GM19395 (cell line): ENCODE data around the gene PER1.
"Not testable (repeated sequence)": the region's sequence is repeated elsewhere in the genome, so short reads cannot be mapped to it uniquely, and the experiment has no call there.

ENCODE experiments used
- ATAC-seq: cut with Tn5 transposase; IDR thresholded peaks from one replicate; pipeline ENCODE4 v1.9.1; 2021; ENCODE audit warnings: mild to moderate bottlenecking, moderate library complexity; ENCODE audit not compliant: unreplicated experiment

PER1 gene

GRCh38 chr17:8173056-8173870 lies 21.1 kb upstream of the PER1 start:
- peak; percentile 81 for ATAC-seq

GRCh38 chr17:8170186-8170585 lies 18.0 kb upstream of the PER1 start:
- ATAC-seq = not testable (repeated sequence)

GRCh38 chr17:8167526-8167925 lies 15.3 kb upstream of the PER1 start:
- ATAC-seq = no peak

GRCh38 chr17:8166731-8167130 lies 14.5 kb upstream of the PER1 start:
- no peak for ATAC-seq

- no peak for ATAC-seq
Measured at GRCh38 chr17:8164815-8165131, 12.6 kb upstream of the PER1 start.

- ATAC-seq = no peak
Measured at GRCh38 chr17:8163978-8164814, 12.0 kb upstream of the PER1 start.

GRCh38 chr17:8162997-8163977 lies 11.1 kb upstream of the PER1 start:
- no peak for ATAC-seq

GRCh38 chr17:8162233-8162996 lies 10.2 kb upstream of the PER1 start, which contains the start of gene VAMP2:
Gene VAMP2 (minus strand): TSS chr17:8162948. CDS start chr17:8162879, 69 bp downstream.
- no peak for ATAC-seq

GRCh38 chr17:8161289-8162232 lies 9.4 kb upstream of the PER1 start:
- ATAC-seq = no peak

- ATAC-seq = no peak
Measured at GRCh38 chr17:8160741-8161221, 8.6 kb upstream of the PER1 start.

- ATAC-seq = no peak
Measured at GRCh38 chr17:8160224-8160577, 8.0 kb upstream of the PER1 start.

GRCh38 chr17:8159459-8160223 lies 7.4 kb upstream of the PER1 start:
- ATAC-seq = no peak

- ATAC-seq = no peak
Measured at GRCh38 chr17:8159032-8159400, 6.8 kb upstream of the PER1 start.

GRCh38 chr17:8158267-8159031 lies 6.2 kb upstream of the PER1 start:
- ATAC-seq = no peak

- peak; percentile 71 for ATAC-seq
Measured at GRCh38 chr17:8156246-8156992, 4.2 kb upstream of the PER1 start.

GRCh38 chr17:8155996-8156245 lies 3.7 kb upstream of the PER1 start:
- ATAC-seq = no peak
